ENCODE measurements around the gene ACTMAP. TPM values are rescaled to one million over a fixed set of nuclear protein-coding genes. Genes with fewer than 3 reads are reported as not detected.
"Not testable (repeated sequence)": the region's sequence is repeated elsewhere in the genome, so short reads cannot be mapped to it uniquely, and the experiment has no call there.

The ACTMAP gene
- total and polyA plus RNA-seq, 4 donors: 0.93 to 7.7 (median 3.0) TPM

- H3K4me3 ChIP-seq (ENCODE audit: low read depth in 1 of 3, low read length in 3 of 3): no peak overlapping the region
- no peak overlapping the region for H3K9ac ChIP-seq (ENCODE audit: low read depth in 1 of 2, low read length in 2 of 2)
- WGBS: 94% methylated on average over 13 of the region's 13 CpGs
- no peak for DNase-seq (ENCODE audit: low spot score)
- H3K4me1 ChIP-seq (ENCODE audit: control insufficient read depth in 4 of 4, insufficient read depth in 4 of 4, low read length in 3 of 4): no peaks in the 10 kb centered on the region
- peaks cover 14 to 83% (median 48%) of the 10 kb centered on the region in 4 donors for H3K36me3 ChIP-seq (ENCODE audit: control insufficient read depth in 4 of 4, insufficient read depth in 3 of 4, low read depth in 1 of 4, low read length in 3 of 4)
- no peaks in the 10 kb centered on the region for H3K27me3 ChIP-seq (ENCODE audit: control insufficient read depth in 4 of 4, insufficient read depth in 4 of 4, low read length in 3 of 4)
- H3K9me3 ChIP-seq (ENCODE audit: control insufficient read depth in 4 of 4, low read length in 3 of 4): no peaks in the 10 kb centered on the region
- TF ChIP-seq HNF4A (conservative IDR thresholded peaks at IDR 0.05): no peak
- no peak for TF ChIP-seq NR2F2 (IDR thresholded peaks at IDR 0.05)
- no peak for TF ChIP-seq SP1 (IDR thresholded peaks at IDR 0.05)
- no peak for TF ChIP-seq GABPA (IDR thresholded peaks at IDR 0.05 in 1 of 2, conservative IDR thresholded peaks at IDR 0.05 in 1 of 2)
- no peak for TF ChIP-seq FOXA1 (IDR thresholded peaks at IDR 0.05)
- TF ChIP-seq, protein P1, sequence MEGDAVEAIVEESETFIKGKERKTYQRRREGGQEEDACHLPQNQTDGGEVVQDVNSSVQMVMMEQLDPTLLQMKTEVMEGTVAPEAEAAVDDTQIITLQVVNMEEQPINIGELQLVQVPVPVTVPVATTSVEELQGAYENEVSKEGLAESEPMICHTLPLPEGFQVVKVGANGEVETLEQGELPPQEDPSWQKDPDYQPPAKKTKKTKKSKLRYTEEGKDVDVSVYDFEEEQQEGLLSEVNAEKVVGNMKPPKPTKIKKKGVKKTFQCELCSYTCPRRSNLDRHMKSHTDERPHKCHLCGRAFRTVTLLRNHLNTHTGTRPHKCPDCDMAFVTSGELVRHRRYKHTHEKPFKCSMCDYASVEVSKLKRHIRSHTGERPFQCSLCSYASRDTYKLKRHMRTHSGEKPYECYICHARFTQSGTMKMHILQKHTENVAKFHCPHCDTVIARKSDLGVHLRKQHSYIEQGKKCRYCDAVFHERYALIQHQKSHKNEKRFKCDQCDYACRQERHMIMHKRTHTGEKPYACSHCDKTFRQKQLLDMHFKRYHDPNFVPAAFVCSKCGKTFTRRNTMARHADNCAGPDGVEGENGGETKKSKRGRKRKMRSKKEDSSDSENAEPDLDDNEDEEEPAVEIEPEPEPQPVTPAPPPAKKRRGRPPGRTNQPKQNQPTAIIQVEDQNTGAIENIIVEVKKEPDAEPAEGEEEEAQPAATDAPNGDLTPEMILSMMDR (IDR thresholded peaks at IDR 0.05; ENCODE audit: low read depth, low read length, missing input control): no peak
- no peak for TF ChIP-seq ATF3 (IDR thresholded peaks at IDR 0.05)
- no peak overlapping the region for H3K27ac ChIP-seq (ENCODE audit: low read depth in 1 of 2, low read length in 2 of 2)
Measured at GRCh38 chr19:40733149-40733548, 17.1 kb downstream of the ACTMAP start.

GRCh38 chr19:40732304-40732703 is 18.0 kb downstream of the ACTMAP start:
- not testable (repeated sequence) for H3K27me3 ChIP-seq (ENCODE audit: control insufficient read depth in 4 of 4, insufficient read depth in 4 of 4, low read length in 3 of 4); H3K27ac ChIP-seq (ENCODE audit: low read depth in 1 of 2, low read length in 2 of 2); DNase-seq (ENCODE audit: low spot score); H3K9me3 ChIP-seq (ENCODE audit: control insufficient read depth in 4 of 4, low read length in 3 of 4); H3K4me3 ChIP-seq (ENCODE audit: low read depth in 1 of 3, low read length in 3 of 3); H3K9ac ChIP-seq (ENCODE audit: low read depth in 1 of 2, low read length in 2 of 2); H3K4me1 ChIP-seq (ENCODE audit: control insufficient read depth in 4 of 4, insufficient read depth in 4 of 4, low read length in 3 of 4)
- H3K36me3 ChIP-seq (ENCODE audit: control insufficient read depth in 4 of 4, insufficient read depth in 3 of 4, low read depth in 1 of 4, low read length in 3 of 4): peaks cover 14 to 84% (median 53%) of the 10 kb centered on the region in 4 donors
- 98% methylated on average over 16 of the region's 16 CpGs for WGBS

DNA sequence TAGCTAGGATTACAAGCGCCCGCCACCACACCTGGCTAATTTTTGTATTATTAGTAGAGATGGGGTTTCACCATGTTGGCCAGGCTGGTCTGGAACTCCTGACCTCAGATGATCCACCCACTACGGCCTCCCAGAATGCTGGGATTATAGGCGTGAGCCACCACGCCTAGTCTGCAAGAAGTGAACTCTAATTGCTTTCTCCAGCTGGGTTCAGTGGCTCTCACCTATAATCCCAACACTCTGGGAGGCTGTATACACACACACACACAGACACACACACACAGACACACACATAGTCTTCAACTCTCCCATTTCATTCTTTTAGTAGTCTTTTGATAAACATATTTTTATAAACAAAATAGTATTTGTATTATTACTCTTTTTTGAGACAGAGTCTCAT is 20.2 kb downstream of the ACTMAP start:
- not testable (repeated sequence) for H3K9ac ChIP-seq (ENCODE audit: low read depth in 1 of 2, low read length in 2 of 2); H3K9me3 ChIP-seq (ENCODE audit: control insufficient read depth in 4 of 4, low read length in 3 of 4); H3K27ac ChIP-seq (ENCODE audit: low read depth in 1 of 2, low read length in 2 of 2); DNase-seq (ENCODE audit: low spot score); H3K27me3 ChIP-seq (ENCODE audit: control insufficient read depth in 4 of 4, insufficient read depth in 4 of 4, low read length in 3 of 4); H3K4me3 ChIP-seq (ENCODE audit: low read depth in 1 of 3, low read length in 3 of 3); H3K4me1 ChIP-seq (ENCODE audit: control insufficient read depth in 4 of 4, insufficient read depth in 4 of 4, low read length in 3 of 4)
- H3K36me3 ChIP-seq (ENCODE audit: control insufficient read depth in 4 of 4, insufficient read depth in 3 of 4, low read depth in 1 of 4, low read length in 3 of 4): peaks cover 24 to 79% (median 52%) of the 10 kb centered on the region in 4 donors
- WGBS: 92% methylated on average over 5 of the region's 5 CpGs

- H3K9me3 ChIP-seq (ENCODE audit: control insufficient read depth in 4 of 4, low read length in 3 of 4): no peaks in the 10 kb centered on the region
- peaks cover 15 to 53% (median 41%) of the 10 kb centered on the region in 4 donors for H3K36me3 ChIP-seq (ENCODE audit: control insufficient read depth in 4 of 4, insufficient read depth in 3 of 4, low read depth in 1 of 4, low read length in 3 of 4)
- WGBS: 97% methylated on average over 4 of the region's 4 CpGs
- H3K9ac ChIP-seq (ENCODE audit: low read depth in 1 of 2, low read length in 2 of 2): no peak overlapping the region
- no peak overlapping the region for H3K4me3 ChIP-seq (ENCODE audit: low read depth in 1 of 3, low read length in 3 of 3)
- no peak for DNase-seq (ENCODE audit: low spot score)
- no peaks in the 10 kb centered on the region for H3K27me3 ChIP-seq (ENCODE audit: control insufficient read depth in 4 of 4, insufficient read depth in 4 of 4, low read length in 3 of 4)
- no peak for TF ChIP-seq ATF3 (IDR thresholded peaks at IDR 0.05)
- TF ChIP-seq HNF4A (conservative IDR thresholded peaks at IDR 0.05): no peak
- no peak for TF ChIP-seq YY1 (IDR thresholded peaks at IDR 0.05)
- no peak for TF ChIP-seq TAF1 (conservative IDR thresholded peaks at IDR 0.05)
- no peak for TF ChIP-seq RAD21 (IDR thresholded peaks at IDR 0.05)
- no peak for TF ChIP-seq ZBTB33 (IDR thresholded peaks at IDR 0.05)
- TF ChIP-seq FOXA2 (IDR thresholded peaks at IDR 0.05): no peak
- H3K4me1 ChIP-seq (ENCODE audit: control insufficient read depth in 4 of 4, insufficient read depth in 4 of 4, low read length in 3 of 4): no peaks in the 10 kb centered on the region
- H3K27ac ChIP-seq (ENCODE audit: low read depth in 1 of 2, low read length in 2 of 2): no peak overlapping the region
Measured at GRCh38 chr19:40726279-40726678, 24.0 kb downstream of the ACTMAP start.

Measured in liver (tissue), 9 donors.